ENCODE results near the gene ACTR10.
"Not testable (repeated sequence)": the region's sequence is repeated elsewhere in the genome, so short reads cannot be mapped to it uniquely, and the experiment has no call there.

ACTR10 gene

DNA sequence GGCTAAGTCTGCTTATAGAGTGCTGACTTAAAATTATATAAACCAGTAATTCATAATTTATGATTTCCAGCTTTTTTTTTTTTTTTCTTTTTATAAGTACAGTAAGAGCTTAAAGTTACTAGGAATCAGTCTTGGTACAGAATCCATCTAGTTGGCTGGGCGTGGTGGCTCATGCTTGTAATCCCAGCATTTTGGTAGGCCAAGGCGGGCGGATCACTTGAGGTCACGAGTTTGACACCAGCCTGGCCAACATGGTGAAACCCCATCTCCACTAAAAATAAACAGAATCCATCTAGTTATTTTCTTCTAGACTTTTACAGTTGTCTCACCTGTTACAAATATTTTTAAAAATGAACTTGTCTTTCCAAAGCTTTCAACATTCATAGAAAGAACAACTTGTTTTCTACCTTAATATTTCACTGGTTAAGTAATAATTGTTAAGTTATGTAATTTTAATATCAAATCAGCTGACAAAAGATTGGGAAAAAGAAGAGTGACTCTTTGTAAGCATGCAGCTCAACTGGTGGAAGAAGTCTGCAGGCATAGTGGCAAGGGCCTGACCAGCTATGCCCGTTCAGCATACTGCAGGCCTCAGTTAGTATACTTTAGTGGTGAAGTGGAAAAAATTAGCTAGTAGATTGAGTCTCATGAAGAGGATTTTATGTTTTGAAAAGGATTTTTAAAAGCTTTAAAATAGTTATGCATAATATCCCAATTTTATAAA is 27.3 kb downstream of the ACTR10 start:
- no peak for DNase-seq

DNA sequence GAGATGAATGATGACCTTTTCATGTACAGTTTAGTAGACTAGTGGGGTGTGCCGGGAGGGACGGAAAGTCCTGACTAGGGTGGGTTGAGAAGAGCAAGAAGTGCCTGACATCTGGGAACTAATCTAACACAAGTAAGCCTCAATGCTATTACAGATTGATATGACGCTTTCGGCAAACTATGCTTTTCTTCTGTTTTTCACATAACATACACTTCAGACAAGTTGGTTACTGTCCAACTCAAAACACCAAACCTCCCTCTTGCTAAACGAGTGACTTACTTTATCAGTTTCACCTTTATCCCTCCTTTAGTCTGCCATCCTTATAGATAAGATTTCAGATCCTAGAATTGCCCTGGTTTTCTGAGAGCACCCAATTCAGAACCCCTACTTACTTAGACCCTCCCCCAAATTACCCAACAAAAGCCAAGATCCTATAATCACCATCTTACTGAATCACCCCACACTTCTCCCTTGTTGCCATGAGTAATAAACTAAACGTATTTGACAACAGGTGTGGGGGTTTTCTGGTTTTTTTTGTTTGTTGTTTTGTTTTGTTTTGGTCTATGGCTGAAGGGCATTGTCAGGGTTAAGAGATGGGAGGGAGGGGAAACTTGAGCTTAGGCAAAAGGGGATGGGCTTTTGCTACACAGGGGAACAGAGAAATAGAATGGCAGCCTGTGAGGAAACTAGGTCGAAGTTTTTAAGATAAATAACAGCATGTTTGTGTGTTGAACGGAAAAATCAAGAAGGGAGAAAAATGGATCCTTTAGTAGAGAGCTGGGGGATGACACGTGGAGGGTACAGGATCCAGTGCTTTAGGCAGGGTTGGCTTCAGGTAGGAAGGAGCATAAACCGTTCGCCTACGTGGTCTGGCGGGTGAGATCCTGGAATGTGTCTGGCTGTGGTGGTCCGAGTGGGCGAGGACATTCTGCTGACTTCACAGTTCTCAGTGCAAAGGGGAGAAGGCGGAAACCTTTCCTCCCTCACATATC is 38.6 kb downstream of the ACTR10 start:
- no peak for DNase-seq

DNA sequence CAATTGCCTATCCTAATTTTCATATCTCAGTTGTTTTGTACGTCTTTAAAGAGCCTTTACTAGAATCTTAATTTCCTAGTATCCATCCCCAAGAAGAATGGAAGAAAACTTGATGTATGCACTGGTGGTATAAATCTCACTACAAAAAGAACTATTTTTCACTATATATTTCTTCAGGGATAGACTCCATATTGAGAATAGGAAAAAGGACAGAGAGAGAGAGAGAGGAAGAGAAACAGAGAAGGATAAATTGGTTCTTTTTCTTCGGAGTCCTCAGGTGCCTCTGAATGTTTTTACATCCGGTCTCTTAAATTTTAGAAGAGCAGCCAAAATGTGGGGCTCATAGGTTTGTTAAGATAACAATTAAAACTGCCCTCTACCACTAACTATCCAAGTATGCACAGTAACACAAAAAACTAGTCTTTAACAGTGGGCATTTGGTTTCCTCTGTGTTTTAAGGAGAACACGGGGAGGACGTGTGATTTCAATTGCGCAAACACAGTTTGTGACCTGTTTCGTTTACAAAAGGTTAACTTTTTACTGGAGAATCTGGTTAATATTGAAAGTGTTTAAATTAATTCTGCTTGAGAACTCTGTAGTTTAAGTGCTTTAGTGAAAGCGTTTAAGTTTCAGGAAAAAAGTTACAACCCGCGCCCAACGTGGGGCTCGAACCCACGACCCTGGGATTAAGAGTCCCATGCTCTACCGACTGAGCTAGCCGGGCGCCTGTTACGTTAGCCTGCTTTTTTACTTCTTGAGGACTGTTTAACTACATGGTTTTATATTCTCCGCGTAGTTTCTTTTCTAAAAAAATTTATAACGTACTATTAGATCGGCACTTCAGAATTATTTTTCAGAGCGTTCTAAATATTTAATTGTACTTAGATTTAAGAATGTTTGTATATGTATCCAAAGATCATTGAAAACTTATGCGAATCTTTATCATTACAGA is 39.6 kb downstream of the ACTR10 start:
- DNase-seq = peak; percentile 40

DNA sequence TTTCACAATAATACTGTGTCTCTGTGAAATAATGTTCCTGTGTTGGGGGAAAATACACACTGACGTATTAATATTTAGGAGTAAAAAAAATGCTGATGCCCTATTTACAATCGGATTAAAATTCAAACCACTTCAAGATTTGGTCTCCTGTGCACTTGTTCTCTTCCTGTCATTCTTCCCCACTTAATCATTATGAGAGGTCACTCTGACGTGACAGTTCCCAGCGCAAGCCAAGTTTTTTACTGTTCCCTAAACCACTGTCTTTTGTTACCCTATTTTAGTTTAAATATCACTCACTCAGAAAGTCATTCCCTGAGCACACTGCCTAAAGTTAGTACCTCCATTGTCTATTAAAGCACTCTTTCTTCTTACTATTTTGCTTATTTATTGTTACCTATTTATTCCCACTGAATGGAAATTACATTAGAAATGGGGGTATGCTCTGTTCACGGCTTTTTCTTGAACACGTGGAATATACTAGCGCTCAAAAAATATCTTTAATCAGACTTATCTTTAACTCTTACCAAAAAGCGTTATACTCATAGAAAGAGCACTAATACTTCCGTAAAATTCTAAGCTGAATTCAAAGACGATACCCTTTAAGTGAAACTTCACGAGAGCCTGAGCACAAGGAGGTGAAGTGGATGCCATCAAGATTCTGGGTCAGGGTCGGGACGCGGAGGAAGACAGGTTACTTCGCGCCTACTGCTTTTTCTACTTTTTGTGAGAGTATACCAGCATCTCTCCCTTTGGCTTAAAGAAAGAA is 44.0 kb downstream of the ACTR10 start:
- peak; percentile 64 for DNase-seq

DNA sequence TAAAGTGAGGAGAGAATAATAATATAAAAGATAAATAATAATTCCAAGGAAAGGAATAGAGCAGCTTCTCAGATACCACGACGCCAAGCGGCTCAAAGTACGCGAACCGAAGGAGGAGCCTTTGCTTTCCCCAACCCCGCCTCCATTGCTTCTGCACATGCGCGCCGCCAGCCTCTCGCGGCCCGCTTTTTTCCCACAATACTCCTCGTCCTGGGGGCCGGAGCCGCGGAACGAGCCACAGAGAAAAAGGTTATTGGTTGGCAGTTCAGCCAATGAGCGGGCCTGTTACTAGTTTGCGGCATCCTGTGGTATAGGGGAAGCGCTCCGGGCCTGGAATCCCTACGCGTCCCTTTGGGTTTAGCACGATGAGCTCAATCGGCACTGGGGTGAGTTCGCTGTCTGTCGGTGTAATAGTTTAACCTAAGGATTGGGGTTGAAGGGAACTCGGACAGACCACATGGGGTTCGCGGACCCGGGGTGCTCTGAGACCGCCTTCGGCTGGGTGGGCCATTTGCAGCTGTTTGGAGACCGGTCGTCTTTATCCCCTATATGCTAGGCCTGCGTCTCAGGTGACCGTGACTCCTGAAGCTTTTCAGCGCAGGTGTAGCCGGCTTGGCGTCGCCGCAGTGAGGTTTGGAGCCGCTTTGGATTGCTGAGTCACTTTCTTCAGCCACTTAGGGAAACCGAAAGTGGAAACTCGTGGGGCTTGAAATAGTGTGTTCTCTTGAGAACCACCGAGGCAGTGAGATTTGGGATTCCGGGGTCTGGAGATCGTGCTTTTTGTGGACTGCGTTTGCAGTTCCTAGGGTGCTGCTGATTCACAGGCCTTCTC is 44.8 kb downstream of the ACTR10 start, which contains the start of gene PSMA3:
Gene PSMA3, plus strand, starts transcription at position 288 of the 832 bp plus-strand sequence. Its CDS starts 78 bp downstream, at position 366.
- DNase-seq = peak; percentile 95

DNA sequence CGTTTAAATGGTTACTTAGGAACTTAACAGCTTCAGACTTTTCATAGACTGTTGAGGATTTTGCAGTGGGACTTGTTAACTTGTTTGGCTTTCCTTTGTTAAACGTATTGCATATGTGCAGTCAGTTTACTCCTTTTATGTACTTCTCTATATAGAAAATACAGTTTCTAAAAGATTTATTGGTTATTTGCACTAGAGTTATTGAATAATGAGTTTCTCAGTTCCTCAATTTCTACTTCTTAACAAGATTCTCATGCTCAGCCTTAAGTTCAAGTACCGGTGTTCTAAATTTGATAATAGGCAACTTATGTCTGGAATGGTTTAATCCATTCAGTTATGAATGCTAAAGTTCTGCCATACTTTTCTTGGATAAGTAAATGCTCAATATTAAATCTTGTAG is 45.6 kb downstream of the ACTR10 start:
- no peak for DNase-seq

DNA sequence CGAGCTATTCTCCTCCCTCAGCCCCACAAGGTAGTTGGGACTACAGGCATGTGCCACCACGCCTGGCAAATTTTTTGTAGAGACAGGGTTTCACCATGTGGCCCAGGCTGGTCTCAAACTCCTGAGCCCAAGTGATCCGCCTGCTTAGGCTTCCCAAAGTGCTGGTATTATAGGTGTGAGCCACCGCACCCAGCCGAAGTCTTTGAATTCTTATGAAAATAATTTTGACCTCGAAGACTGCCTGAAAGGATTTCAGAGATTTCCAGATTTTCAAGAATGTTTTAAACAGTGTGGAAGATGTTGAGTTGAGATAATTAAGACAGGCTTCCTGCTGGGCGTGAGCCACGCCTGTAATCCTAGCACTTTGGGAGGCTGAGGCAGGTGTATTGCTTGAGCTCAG is 49.7 kb downstream of the ACTR10 start:
- no peak for DNase-seq

DNA sequence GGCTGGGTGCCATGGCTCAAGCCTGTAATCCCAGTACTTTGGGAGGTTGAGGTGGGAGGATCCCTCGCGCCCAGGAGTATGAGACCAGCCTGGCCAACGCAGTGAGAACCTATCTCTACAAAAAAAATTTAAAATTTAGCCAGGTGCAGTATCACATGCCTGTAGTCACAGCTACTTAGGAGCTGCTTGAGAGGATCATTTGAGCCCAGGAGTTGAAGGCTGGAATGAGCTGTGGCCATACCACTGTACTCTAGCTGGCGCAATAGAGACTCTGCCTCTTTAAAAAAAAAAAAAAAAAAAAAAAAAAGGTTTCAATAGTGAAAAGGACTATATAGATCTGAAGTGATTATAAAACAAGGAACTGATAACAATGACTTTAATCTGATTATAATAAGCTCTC is 58.2 kb downstream of the ACTR10 start:
- no peak for DNase-seq

DNA sequence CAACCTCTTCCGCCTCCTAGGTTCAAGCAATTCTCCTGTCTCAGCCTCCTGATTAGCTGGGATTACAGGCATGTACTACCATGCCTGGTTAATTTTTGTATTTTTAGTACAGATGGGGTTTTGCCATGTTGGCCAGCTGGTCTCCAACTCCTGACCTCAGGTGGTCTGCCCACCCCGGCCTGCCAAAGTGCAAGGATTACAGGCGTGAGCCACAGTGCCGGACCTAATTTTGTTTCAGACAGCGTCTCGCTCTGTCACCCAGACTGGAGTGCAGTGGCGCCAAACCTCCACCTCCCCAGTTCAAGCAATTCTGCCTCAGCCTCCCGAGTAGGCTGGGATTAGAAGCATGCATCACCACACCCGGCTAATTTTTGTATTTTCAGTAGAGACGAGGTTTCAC is 62.1 kb downstream of the ACTR10 start:
- not testable (repeated sequence) for DNase-seq

DNA sequence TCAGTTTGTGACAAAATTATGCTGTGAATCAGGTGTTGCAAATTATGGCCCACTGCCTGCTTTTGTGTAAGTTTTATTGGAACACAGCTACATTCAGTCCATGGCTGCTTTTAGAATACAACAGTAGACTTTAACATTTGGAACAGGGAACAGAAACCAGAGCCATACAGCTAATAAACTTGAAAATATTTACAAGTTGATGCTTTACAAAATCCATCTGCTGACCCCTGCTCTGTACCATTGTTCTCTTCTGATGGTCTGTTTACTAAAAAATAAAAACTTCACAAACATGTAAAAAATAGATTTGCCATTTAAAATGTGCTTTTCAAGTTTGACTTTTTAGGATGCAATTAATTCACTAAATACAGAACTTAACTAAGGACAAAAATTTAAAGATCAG is 65.5 kb downstream of the ACTR10 start:
- no peak for DNase-seq

DNA sequence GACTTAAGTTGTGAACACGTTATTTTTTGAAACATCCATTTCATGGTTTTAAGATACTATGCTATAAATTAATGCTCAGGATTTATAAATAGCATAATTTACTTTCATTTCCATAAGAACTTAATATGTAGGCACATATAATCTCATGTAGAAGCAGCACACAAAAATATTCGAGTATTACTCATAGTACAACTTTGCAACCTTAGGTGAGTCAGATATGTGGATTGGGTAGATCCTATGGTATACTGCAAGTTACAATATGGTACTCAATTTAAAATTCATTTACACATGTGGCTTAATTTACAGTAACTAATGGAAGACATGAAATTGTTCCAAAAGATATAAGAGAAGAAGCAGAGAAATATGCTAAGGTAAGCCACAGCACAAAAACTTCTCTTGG is 70.7 kb downstream of the ACTR10 start:
- no peak for DNase-seq

DNA sequence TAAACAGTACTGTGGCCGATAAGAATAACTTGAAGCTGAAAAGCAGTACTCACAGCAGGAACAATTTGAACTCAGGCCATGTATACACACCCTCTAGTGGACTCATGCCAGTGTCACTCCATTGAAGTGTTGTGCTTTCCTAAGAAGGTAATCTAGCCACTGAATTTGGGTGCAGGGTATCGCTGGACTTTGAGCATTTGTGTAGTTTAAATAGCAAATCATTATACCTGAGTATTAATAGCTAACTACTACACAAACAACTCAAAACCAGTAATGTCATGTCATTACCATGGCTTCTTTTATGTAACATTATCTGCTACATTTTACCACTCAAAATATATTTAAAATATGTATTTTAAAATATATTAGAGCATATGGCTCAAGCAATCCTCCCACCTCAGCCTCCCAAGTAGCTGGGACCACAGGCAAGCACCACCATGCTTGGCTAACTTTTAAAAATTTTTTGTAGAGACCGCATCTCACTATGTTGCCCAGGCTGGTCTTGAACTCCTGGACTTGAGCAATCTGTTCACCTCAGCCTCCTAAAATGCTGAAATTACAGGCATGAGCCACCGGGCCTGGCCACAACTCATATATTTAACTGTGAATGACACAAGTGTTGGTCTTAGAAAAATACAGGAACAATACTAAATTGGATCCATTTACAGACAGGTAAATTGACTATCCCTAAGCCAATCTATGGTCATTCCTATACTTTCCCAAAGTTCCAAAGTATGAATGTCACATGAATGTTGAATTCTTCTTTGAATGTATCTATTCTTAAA is 72.8 kb downstream of the ACTR10 start:
- DNase-seq = no peak

DNA sequence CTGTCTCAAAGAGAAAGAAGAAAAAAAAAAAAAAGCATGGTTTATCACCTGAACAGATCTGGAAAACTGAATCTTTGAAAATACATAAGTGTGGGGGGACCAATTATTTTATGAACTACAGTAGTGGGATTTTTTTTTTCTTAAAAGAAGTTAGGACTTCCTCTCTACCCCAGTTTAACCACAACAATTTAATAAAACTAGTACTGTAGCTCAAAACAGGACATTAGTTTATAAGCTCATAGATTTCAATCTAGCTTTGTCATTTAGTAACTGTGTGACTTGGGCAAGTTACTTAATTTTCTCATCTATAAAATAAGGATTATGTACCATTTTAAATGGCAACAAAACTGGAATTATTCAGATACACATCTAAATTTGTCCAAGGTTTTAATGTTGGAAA is 74.9 kb downstream of the ACTR10 start:
- no peak for DNase-seq

DNA sequence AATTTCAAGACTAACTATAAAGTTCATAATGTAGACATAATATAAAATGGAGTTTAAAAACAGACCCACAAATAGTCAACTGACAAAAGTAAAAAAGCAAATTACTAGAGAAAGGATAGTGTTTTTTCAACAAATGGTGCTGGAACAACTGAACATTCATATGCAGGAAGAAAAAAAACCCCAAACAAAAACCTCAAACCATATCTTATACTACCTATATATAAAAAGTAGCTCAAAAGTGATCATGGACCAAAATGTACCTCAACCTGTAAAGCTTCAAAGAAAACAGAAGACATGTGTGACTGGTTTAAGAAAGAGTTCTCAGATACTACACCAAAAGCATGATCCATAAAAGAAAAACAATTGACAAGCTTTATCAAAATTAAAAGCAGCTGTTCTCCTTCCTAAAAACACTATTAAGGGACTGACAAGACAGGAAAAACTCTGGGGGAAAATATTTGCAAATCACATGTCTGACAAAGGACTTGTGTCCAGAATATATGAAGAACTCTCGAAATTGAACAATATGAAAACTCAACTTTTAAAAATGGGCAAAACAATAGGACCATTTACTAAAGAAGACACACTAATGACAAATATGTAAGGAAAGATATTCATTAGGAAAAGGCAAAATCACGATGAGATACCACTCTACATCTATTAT is 75.7 kb downstream of the ACTR10 start:
- no peak for DNase-seq

DNA sequence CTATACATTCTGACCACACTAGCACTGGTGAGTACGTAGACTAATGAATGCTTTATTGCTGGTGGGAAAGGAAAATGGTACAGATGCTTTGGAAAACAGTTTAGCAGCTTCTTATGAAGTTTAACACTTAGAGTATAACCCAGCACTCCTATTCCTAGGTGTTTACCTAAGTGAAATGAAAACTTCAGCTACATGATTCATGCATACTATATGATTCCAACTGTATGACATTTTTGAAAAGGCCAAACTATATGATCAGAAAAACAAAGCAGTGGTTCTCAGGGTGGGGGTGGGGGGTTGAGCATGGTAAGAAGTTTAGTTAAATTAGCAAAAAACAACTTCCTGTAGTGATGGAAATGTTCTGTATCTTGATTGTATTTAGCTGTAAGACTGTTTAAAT is 76.3 kb downstream of the ACTR10 start:
- no peak for DNase-seq

DNA sequence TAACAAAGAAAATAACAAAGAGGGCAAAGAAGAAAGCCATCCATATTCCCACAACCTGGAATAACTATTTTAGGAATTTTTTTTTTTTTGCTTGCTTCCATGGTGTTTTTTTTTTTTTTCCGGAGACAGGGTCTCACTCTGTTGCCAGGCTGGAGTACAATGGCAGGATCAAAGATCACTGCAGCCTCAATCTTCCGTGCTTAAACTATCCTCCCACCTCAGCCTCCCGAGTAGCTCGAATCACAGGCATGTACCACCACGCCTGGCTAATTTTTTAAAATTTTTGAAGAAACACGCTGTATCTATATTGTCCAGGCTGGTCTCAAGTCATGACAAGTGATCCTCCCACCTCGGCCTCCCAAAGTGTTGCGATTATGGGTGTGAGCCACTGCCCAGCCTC is 78.2 kb downstream of the ACTR10 start:
- no peak for DNase-seq

DNA sequence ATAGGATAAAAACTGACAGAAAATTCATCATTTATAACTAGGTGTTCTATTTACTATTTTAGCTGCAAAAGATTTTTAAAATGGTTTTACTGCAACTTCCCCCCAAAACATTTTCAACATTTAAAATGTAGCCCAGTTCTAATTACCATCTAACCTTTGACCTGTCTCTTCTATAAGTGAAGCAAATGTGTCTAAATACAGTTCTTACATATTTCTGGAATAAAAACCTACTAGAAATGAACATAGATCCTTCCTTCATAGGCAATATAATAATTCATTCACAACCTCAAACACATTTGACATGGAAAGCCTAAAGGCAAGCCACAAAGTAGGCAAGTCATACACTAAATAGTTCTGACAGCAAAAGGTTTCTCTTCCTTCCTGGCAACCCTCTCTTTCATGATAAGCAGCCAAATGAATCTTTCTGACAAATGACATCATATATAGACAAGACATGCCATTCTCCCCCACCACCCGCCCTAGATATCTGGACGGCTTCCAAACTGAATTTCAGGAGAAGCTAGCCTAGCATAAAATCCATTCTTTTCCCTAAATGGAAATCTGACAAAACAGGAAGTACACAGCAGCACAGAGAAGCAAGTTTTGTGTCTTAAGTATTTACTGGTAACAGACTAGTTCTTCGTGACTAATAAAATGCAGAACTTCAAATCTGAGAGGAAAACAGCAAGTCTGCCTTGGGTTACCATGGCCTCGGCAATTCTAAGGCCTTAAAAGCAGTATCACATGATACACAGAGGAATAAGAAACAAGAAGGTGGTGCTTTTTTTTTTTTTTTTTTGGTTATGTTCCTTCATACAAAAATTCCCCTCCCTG is 81.2 kb downstream of the ACTR10 start:
- no peak for DNase-seq

DNA sequence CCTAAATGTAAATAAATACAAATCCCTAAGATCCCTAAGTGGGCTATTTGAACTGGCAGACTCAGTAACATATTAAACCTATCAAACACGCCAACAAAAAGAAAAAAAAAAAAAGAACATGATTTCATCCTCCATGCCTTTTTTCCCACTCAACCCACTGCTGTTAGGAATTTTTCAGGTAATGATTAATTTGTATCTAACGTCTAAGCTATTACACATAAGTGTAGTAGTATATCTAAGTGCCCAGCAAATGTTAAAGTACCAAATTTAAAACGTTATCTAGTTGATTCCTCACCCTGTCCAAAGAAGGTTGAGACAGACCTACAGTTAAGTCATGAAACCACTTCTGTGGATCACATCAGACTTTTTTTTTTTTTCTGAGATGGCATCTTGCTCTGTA is 82.0 kb downstream of the ACTR10 start:
- DNase-seq = no peak
